Endodermal cell (in vitro differentiated cells): ENCODE data around the gene NOS3. TPM values are rescaled to one million over a fixed set of nuclear protein-coding genes. Genes with fewer than 3 reads are reported as not detected.

Source experiments
- DNase-seq: peaks from one replicate; pipeline ENCODE4 v3.0.0-alpha.2; 2017
- H3K27ac ChIP-seq: 2 replicates; pipeline ENCODE4 v1.5.1; 2013; ENCODE audit warnings: mild to moderate bottlenecking, low read depth, low read length, moderate library complexity
- H3K27me3 ChIP-seq: 2 replicates; pipeline ENCODE4 v1.6.1; 2013; ENCODE audit warnings: mild to moderate bottlenecking, low read length, moderate library complexity; ENCODE audit not compliant: insufficient read depth, control insufficient read depth, poor library complexity, severe bottlenecking
- H3K36me3 ChIP-seq: 2 replicates; pipeline ENCODE4 v1.7.0; 2013; ENCODE audit warnings: mild to moderate bottlenecking, low read length, moderate library complexity; ENCODE audit not compliant: control insufficient read depth, insufficient read depth
- H3K4me1 ChIP-seq: one replicate; pipeline ENCODE4 v1.7.0; 2013; ENCODE audit warnings: low read length; ENCODE audit not compliant: control insufficient read depth, insufficient read depth
- H3K4me3 ChIP-seq: 2 replicates; pipeline ENCODE4 v1.5.1; 2013; ENCODE audit warnings: mild to moderate bottlenecking, low read length, moderate library complexity
- H3K9ac ChIP-seq: 2 replicates; pipeline ENCODE4 v1.6.1; 2013; ENCODE audit warnings: mild to moderate bottlenecking, low read length, moderate library complexity; ENCODE audit not compliant: poor library complexity, severe bottlenecking; ENCODE audit errors: extremely low read depth
- H3K9me3 ChIP-seq: 2 replicates; pipeline ENCODE4 v1.6.1; 2013; ENCODE audit warnings: mild to moderate bottlenecking, low read length, moderate library complexity; ENCODE audit not compliant: control insufficient read depth
- H3K27ac Mint-ChIP-seq: 2 replicates; pipeline ENCODE4 v1.8.0; 2020; ENCODE audit warnings: mixed read lengths
- H3K27me3 Mint-ChIP-seq: 2 replicates; pipeline ENCODE4 v1.8.0; 2021; ENCODE audit warnings: mild to moderate bottlenecking, mixed read lengths; ENCODE audit not compliant: insufficient read depth
- H3K36me3 Mint-ChIP-seq: 2 replicates; pipeline ENCODE4 v1.8.0; 2020; ENCODE audit warnings: low read depth, mixed read lengths
- H3K4me1 Mint-ChIP-seq: 2 replicates; pipeline ENCODE4 v1.8.0; 2020; ENCODE audit warnings: mixed read lengths
- H3K4me3 Mint-ChIP-seq: 2 replicates; pipeline ENCODE4 v1.8.0; 2020; ENCODE audit warnings: mild to moderate bottlenecking, moderate library complexity, mixed read lengths
- H3K9me3 Mint-ChIP-seq: 2 replicates; pipeline ENCODE4 v1.8.0; 2020; ENCODE audit warnings: mild to moderate bottlenecking, mixed read lengths
- CTCF ChIP-seq: fragments of 200-600 bp; sonication (generic); conservative IDR thresholded peaks from 2 replicates; pipeline ENCODE4 v1.5.0; 2021; ENCODE audit warnings: antibody characterized with exemption, mild to moderate bottlenecking
- WGBS, 2 experiments: methylation state at CpG; one replicate each; pipeline versions ENCODE4 v1.1.5 to v1.1.7; 2013; ENCODE audit warnings: missing lambda C conversion rate in 2 of 2, mixed read lengths in 1 of 2; ENCODE audit not compliant: insufficient coverage in 1 of 2, insufficient read length in 1 of 2; 5-methylcytosine and 5-hydroxymethylcytosine counted together
- total RNA-seq, 2 donors: library from RNA; stranded (reverse); fragmentation: NEBNext Ultra II Directional in 1 of 2; extraction: Animal tissue kit (Norgen Biotek cat#: 25700) in 1 of 2; gene quantifications; 2 replicates in 1 of 2; 3 replicates in 1 of 2; pipeline ENCODE4 v1.2.1, GENCODE V29; 2021

The NOS3 gene
- total RNA-seq, 2 donors from 2014 or later: 2.3 to 9.1 TPM

GRCh38 chr7:151046603-151047573 is 56.1 kb downstream of the NOS3 start:
- Mint-ChIP-seq H3K27ac (no peak overlapping the region), H3K4me1 (no peaks in the 10 kb centered on the region), H3K27me3 (peaks cover 31% of the 10 kb centered on the region), H3K9me3 (no peaks in the 10 kb centered on the region), H3K4me3 (no peak overlapping the region), H3K36me3 (peaks cover 6% of the 10 kb centered on the region)
- Histone ChIP-seq H3K9ac (no peak overlapping the region), H3K9me3 (no peaks in the 10 kb centered on the region), H3K4me1 (no peaks in the 10 kb centered on the region), H3K27me3 (peaks cover 20% of the 10 kb centered on the region), H3K36me3 (no peaks in the 10 kb centered on the region), H3K27ac (no peak overlapping the region), H3K4me3 (no peak overlapping the region)
- no peak for TF ChIP-seq CTCF
- no peak for DNase-seq
- WGBS, 2 experiments: 89 to 94% methylated on average over 6 to 14 of the region's 14 CpGs

GRCh38 chr7:151047976-151048815 is 57.4 kb downstream of the NOS3 start, which contains the start of gene ASIC3:
Gene ASIC3 (plus strand): TSS chr7:151048531. CDS start chr7:151048886, 355 bp downstream.
- H3K4me3 ChIP-seq: no peak within 1 kb of the TSS
- no peak within 1 kb of the TSS for H3K9ac ChIP-seq
- no peaks in the 10 kb centered on the region for H3K9me3 ChIP-seq
- Mint-ChIP-seq H3K4me1 (no peaks in the 10 kb centered on the region), H3K9me3 (no peaks in the 10 kb centered on the region), H3K4me3 (no peak within 1 kb of the TSS), H3K27me3 (peaks cover 39% of the 10 kb centered on the region), H3K27ac (no peak within 1 kb of the TSS), H3K36me3 (peaks cover 3% of the 10 kb centered on the region)
- H3K27me3 ChIP-seq: peaks cover 20% of the 10 kb centered on the region
- no peak for TF ChIP-seq CTCF
- 87 to 91% methylated on average over 13 to 22 of the region's 22 CpGs for WGBS, 2 experiments
- no peak for DNase-seq
- no peaks in the 10 kb centered on the region for H3K4me1 ChIP-seq
- H3K27ac ChIP-seq: no peak within 1 kb of the TSS
- no peaks in the 10 kb centered on the region for H3K36me3 ChIP-seq

- Mint-ChIP-seq H3K4me1 (no peaks in the 10 kb centered on the region), H3K27ac (no peak overlapping the region), H3K9me3 (no peaks in the 10 kb centered on the region), H3K4me3 (no peak overlapping the region), H3K27me3 (peaks cover 39% of the 10 kb centered on the region), H3K36me3 (peaks cover 4% of the 10 kb centered on the region)
- WGBS, 2 experiments: 93 to 94% methylated on average over 31 to 38 of the region's 38 CpGs
- no peak for DNase-seq
- H3K27ac ChIP-seq: no peak overlapping the region
- H3K9ac ChIP-seq: no peak overlapping the region
- no peaks in the 10 kb centered on the region for H3K9me3 ChIP-seq
- no peaks in the 10 kb centered on the region for H3K4me1 ChIP-seq
- no peaks in the 10 kb centered on the region for H3K36me3 ChIP-seq
- H3K27me3 ChIP-seq: peaks cover 20% of the 10 kb centered on the region
- H3K4me3 ChIP-seq: no peak overlapping the region
- TF ChIP-seq CTCF: no peak
Measured at GRCh38 chr7:151048911-151049463, 58.2 kb downstream of the NOS3 start.
